GM23248 (cell line): ENCODE results near the gene OSBPL6. TPM values are rescaled to one million over a fixed set of nuclear protein-coding genes. Genes with fewer than 3 reads are reported as not detected.

Experiments
- DNase-seq: peaks from one replicate; pipeline ENCODE4 v3.0.0-alpha.2; 2015
- H2AFZ ChIP-seq: fragments of 200-600 bp; sonication (generic); 2 replicates; pipeline ENCODE4 v1.6.1; 2016; ENCODE audit warnings: antibody characterized with exemption
- H3F3A ChIP-seq: fragments of 200-600 bp; sonication (generic); 2 replicates; pipeline ENCODE4 v1.6.1; 2016; ENCODE audit warnings: mild to moderate bottlenecking, antibody characterized with exemption, mixed run types; ENCODE audit not compliant: insufficient read depth
- H3K27ac ChIP-seq: fragments of 200-600 bp; sonication (generic); 2 replicates; pipeline ENCODE4 v1.5.1; 2016; ENCODE audit warnings: mild to moderate bottlenecking
- H3K27me3 ChIP-seq: fragments of 200-600 bp; sonication (generic); replicated peaks from 2 replicates; pipeline ENCODE4 v1.6.1; 2016; ENCODE audit warnings: mild to moderate bottlenecking; ENCODE audit not compliant: insufficient read depth
- H3K36me3 ChIP-seq: fragments of 200-600 bp; sonication (generic); 2 replicates; pipeline ENCODE4 v1.6.1; 2016; ENCODE audit warnings: low read depth, mild to moderate bottlenecking
- H3K4me1 ChIP-seq: fragments of 200-600 bp; sonication (generic); 2 replicates; pipeline ENCODE4 v1.6.1; 2016; ENCODE audit warnings: mild to moderate bottlenecking; ENCODE audit not compliant: insufficient read depth
- H3K4me2 ChIP-seq: fragments of 200-600 bp; sonication (generic); one replicate; pipeline ENCODE4 v1.6.1; 2016; ENCODE audit warnings: mild to moderate bottlenecking; ENCODE audit not compliant: unreplicated experiment
- H3K4me3 ChIP-seq: fragments of 200-600 bp; sonication (generic); 2 replicates; pipeline ENCODE4 v1.5.1; 2016; ENCODE audit warnings: mild to moderate bottlenecking
- H3K79me2 ChIP-seq: fragments of 200-600 bp; sonication (generic); 2 replicates; pipeline ENCODE4 v1.6.1; 2016; ENCODE audit warnings: mild to moderate bottlenecking; ENCODE audit not compliant: insufficient read depth
- H3K9ac ChIP-seq: fragments of 200-600 bp; sonication (generic); 2 replicates; pipeline ENCODE4 v1.6.1; 2016; ENCODE audit warnings: mild to moderate bottlenecking
- H3K9me2 ChIP-seq: fragments of 200-600 bp; sonication (generic); 2 replicates; pipeline ENCODE4 v1.6.1; 2016; ENCODE audit warnings: mixed run types, mild to moderate bottlenecking, moderate library complexity; ENCODE audit not compliant: insufficient read depth
- H3K9me3 ChIP-seq: fragments of 200-600 bp; sonication (generic); one replicate; pipeline ENCODE4 v1.6.1; 2017; ENCODE audit warnings: low read depth
- H4K20me1 ChIP-seq: fragments of 200-600 bp; sonication (generic); 2 replicates; pipeline ENCODE4 v1.6.0; 2016; ENCODE audit not compliant: insufficient read depth
- EZH2 ChIP-seq: fragments of 200-600 bp; sonication (generic); IDR thresholded peaks from 2 replicates; pipeline ENCODE4 v1.6.1; 2018; ENCODE audit warnings: antibody characterized with exemption, mild to moderate bottlenecking; ENCODE audit not compliant: insufficient read depth, poor library complexity, severe bottlenecking
- EZH2phosphoT487 ChIP-seq: fragments of 200-600 bp; sonication (generic); IDR thresholded peaks from 2 replicates; pipeline ENCODE4 v1.6.1; 2018; ENCODE audit warnings: antibody characterized with exemption, moderate library complexity, mild to moderate bottlenecking, low read depth; ENCODE audit not compliant: insufficient read depth
- WGBS, 2 experiments: methylation state at CpG; one replicate each; pipeline ENCODE4 v1.1.6; 2015 to 2017; ENCODE audit warnings: low lambda C conversion rate in 2 of 2, low coverage in 1 of 2; ENCODE audit errors: missing lambda C conversion rate in 2 of 2; 5-methylcytosine and 5-hydroxymethylcytosine counted together
- in situ Hi-C: fragments of 300-500 bp; cut with MboI; formaldehyde crosslinking; loops from 2 replicates; pipeline ENCODE4 v1.15.0; 2020
- polyA plus RNA-seq: library from polyadenylated mRNA; unstranded; fragments of >200 nt; fragmentation: Nextera tagmentation; extraction: Ambion mirVana; gene quantifications from 2 replicates; pipeline ENCODE4 v1.2.1, GENCODE V29; 2016
- total RNA-seq: library from RNA; depleted of rRNA; stranded (reverse); fragments of >200 nt; shearing (Covaris generic); gene quantifications from 2 replicates; pipeline ENCODE4 v1.2.3, GENCODE V29; 2014

OSBPL6 gene
- total and polyA plus RNA-seq, 2 experiments from 2014 or later: 6.3 to 11.8 TPM

- Histone ChIP-seq H3K36me3 (no peaks in the 10 kb centered on the region), H3K9ac (no peak overlapping the region), H3K79me2 (no peaks in the 10 kb centered on the region), H3K4me1 (no peaks in the 10 kb centered on the region), H3K4me2 (no peak overlapping the region), H3K4me3 (no peak overlapping the region), H3F3A (peaks cover 5% of the 10 kb centered on the region; the same call in 1 of the 2 replicates), H3K27me3 (no peaks in the 10 kb centered on the region), H3K27ac (no peak overlapping the region), H3K9me2 (no peaks in the 10 kb centered on the region), H3K9me3 (no peaks in the 10 kb centered on the region), H2AFZ (no peak overlapping the region), H4K20me1 (no peaks in the 10 kb centered on the region)
- TF ChIP-seq EZH2 (no peak), EZH2phosphoT487 (no peak)
- DNase-seq: no peak
- in situ Hi-C loops: no loop called here
- WGBS, 2 experiments: 79 to 83% methylated on average over 2 of the region's 2 CpGs
Measured at GRCh38 chr2:178188466-178188865, 5.8 kb upstream of the OSBPL6 start.

- 50 to 55% methylated on average over 5 to 6 of the region's 6 CpGs for WGBS, 2 experiments
- Histone ChIP-seq H3K9me3 (no peaks in the 10 kb centered on the region), H3K36me3 (no peaks in the 10 kb centered on the region), H3K4me3 (no peak overlapping the region), H3K79me2 (peaks cover 3% of the 10 kb centered on the region), H3K4me2 (no peak overlapping the region), H3K9ac (no peak overlapping the region), H3F3A (peaks cover 13% of the 10 kb centered on the region; the same call in 1 of the 2 replicates), H4K20me1 (no peaks in the 10 kb centered on the region), H3K27me3 (no peaks in the 10 kb centered on the region), H3K4me1 (peaks cover 5% of the 10 kb centered on the region), H3K9me2 (no peaks in the 10 kb centered on the region), H2AFZ (no peak overlapping the region), H3K27ac (no peak overlapping the region)
- TF ChIP-seq EZH2 (no peak), EZH2phosphoT487 (no peak)
- DNase-seq: peak; percentile 19
- in situ Hi-C loops: no loop called here
Measured at GRCh38 chr2:178191004-178191508, 3.3 kb upstream of the OSBPL6 start.

DNA sequence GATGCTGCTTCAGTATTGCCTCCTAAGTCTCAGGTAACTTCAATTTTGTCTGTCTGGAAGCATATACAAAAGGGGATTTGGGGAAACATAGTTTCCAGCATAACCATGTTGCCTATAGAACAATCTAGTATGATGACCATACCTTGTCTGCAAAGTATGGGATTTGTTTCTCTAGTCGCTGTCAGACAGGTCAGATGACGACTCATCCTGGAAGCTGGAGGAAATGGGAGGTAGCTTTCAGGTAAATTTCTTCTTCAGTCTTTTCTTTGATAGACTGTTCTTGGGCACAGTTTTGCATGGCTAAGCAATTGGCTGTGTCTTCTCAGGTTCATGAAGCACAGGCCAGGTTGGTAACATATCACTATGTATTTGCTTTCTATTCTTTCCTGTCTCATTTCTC lies 2.8 kb upstream of the OSBPL6 start:
- WGBS, 2 experiments: 95 to 98% methylated on average over 2 of the region's 2 CpGs

DNA sequence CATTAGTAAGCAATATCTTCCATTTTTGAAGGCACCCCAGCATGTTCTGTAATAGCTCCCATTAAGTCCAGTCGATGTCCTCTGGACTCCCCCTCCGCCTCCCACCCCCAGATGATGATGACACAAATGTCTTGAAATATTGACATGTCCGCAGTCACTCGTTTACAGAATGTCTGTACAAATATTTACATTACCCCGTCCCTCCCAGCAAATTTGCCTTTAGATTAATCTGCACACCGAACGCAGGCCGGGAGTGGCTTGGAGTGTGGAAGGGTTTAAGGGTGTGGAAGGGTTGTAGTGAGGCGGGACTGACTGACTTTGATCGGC lies 853 bp upstream of the OSBPL6 start:
- Histone ChIP-seq H4K20me1 (no peaks in the 10 kb centered on the region), H3K9me3 (no peaks in the 10 kb centered on the region), H3K9me2 (no peaks in the 10 kb centered on the region), H3K4me3 (peak overlapping the region; percentile 85), H3K27ac (peak overlapping the region; percentile 57), H3K79me2 (peaks cover 26% of the 10 kb centered on the region), H3K36me3 (no peaks in the 10 kb centered on the region), H3K9ac (peak overlapping the region; percentile 80), H2AFZ (peak overlapping the region; percentile 91), H3K27me3 (no peaks in the 10 kb centered on the region), H3K4me2 (peak overlapping the region; percentile 78), H3K4me1 (peaks cover 9% of the 10 kb centered on the region), H3F3A (peaks cover 15% of the 10 kb centered on the region; the same call in 1 of the 2 replicates)
- no peak for DNase-seq
- in situ Hi-C loops: no loop called here
- TF ChIP-seq EZH2phosphoT487 (no peak), EZH2 (no peak)
- WGBS, 2 experiments: 21 to 22% methylated on average over 10 of the region's 10 CpGs

More for the DNA sequence above, 2.8 kb upstream of the OSBPL6 start:
- H3K4me3 ChIP-seq: no peak overlapping the region
- no peaks in the 10 kb centered on the region for H4K20me1 ChIP-seq
- H3K9ac ChIP-seq: no peak overlapping the region
- H3K27ac ChIP-seq: no peak overlapping the region
- TF ChIP-seq EZH2 (no peak), EZH2phosphoT487 (no peak)
- H3K9me3 ChIP-seq: no peaks in the 10 kb centered on the region
- H3K27me3 ChIP-seq: no peaks in the 10 kb centered on the region
- H2AFZ ChIP-seq: no peak overlapping the region
- H3K4me1 ChIP-seq: peaks cover 9% of the 10 kb centered on the region
- H3K9me2 ChIP-seq: no peaks in the 10 kb centered on the region
- H3K4me2 ChIP-seq: no peak overlapping the region
- H3F3A ChIP-seq: peaks cover 15% of the 10 kb centered on the region; the same call in 1 of the 2 replicates
- peaks cover 8% of the 10 kb centered on the region for H3K79me2 ChIP-seq
- no peaks in the 10 kb centered on the region for H3K36me3 ChIP-seq
- no peak for DNase-seq
- in situ Hi-C loops: no loop called here
